T-helper 9 cell (primary cell): Measurements from ENCODE around the gene NKIRAS1.

Experiments
- DNase-seq: peaks from one replicate; pipeline ENCODE4 v3.0.0-alpha.2; 2020
- total RNA-seq, 2 donors: gene quantifications; one replicate each; lab custom pipeline; 2026; lab: John Stamatoyannopoulos, UW

Gene NKIRAS1
- total RNA-seq: 7.2 to 8.0 reads per million in 2 donors

DNA sequence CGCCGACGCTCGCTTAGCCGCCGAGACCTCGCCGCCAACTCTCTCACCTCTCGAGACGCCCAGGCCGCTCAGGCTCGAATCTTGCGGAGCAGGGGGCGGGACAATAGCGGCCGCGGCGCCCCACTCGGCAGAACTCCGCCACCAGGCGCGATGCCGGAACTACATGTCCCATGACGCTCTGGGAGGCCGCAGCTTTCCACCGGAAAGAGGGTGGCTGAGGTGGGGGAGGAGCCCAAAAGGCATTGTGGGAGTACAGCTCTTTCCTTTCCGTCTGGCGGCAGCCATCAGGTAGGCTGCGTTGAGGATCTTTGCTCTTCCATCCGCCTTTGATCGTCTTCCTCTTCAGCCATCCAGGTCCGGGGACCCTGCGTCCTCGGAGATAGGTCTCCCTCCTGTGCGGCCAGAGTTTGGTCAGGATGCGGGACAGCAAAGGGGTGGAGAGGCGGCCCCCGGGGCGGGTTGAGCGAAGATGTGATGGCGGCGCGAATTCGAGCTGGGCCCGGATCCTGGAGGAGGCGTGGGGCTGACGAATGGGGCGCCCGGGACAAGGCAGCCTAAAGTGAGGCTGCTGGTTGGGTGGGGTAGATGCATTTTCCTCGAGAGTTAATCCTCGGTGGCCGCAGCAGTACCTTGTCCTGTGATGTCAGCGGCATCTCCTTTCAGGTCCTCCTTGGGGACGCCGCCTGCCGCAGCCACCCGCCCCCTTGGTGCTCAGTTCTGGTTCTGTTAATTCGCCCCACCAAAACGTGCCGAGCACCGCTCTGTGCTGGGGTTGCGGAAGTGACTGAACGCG lies at the start of gene NKIRAS1, which contains the start of gene RPL15:
Gene NKIRAS1, minus strand, starts transcription at position 105 of the 793 bp plus-strand sequence. CDS start 6,086 bp downstream, outside the sequence.
Gene RPL15, plus strand, starts transcription at position 247 of the 793 bp plus-strand sequence. CDS start 728 bp downstream, outside the sequence.
- DNase-seq: peak; percentile 95

DNA sequence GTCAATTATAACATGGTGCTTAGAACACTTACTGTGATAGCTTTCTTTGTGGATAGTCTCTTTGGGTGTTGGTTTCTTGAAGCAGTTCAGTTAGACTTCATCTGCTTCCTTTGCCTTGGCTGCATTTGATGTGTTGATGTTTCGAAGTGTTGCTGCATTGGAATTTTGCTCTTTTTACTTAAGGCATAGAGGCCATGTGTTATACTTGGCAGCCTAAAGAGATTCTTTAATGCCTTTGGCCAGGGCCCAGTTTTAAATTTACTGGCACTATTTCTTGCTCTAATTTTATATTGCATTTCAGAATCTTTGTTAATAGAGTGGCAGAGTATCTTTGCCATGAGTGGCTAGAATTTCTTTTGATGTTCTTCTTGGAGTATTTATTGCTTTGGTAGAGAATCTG lies 49.5 kb upstream of the NKIRAS1 start:
- no peak for DNase-seq

DNA sequence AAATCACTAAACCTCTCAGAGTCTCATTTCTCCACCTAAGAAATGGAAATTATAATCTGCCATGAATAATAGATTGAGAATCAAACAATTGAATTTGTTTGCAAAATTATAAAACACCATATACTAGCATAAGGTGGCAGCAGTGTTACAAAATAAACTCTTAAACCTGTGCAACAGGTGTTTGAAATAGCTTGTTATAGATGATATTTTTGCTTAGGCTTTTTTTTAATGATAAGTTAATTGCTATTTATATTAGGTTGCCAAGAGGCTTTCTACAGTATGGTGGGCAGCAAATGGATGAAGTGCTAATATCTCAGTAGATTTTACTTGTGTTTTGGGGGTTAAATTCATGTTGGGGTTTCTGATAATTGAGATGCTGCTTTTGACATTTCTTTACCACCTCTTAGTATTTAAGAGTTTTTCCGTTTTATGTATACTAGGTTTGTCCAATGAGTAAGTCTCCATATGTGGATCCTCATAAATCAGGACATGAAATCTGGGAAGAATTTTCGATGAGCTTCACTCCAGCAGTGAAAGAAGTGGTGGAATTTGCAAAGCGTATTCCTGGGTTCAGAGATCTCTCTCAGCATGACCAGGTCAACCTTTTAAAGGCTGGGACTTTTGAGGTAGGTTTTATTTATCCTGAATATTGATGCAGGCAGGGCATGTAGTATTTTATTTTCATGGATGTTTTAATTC lies 47.9 kb upstream of the NKIRAS1 start:
- DNase-seq: no peak

DNA sequence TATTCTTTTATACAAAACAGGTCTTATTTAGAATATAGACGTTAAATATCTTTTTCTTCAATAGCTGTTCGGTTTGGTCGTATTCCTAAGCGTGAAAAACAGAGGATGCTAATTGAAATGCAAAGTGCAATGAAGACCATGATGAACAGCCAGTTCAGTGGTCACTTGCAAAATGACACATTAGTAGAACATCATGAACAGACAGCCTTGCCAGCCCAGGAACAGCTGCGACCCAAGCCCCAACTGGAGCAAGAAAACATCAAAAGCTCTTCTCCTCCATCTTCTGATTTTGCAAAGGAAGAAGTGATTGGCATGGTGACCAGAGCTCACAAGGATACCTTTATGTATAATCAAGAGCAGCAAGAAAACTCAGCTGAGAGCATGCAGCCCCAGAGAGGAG lies 45.1 kb upstream of the NKIRAS1 start:
- no peak for DNase-seq

DNA sequence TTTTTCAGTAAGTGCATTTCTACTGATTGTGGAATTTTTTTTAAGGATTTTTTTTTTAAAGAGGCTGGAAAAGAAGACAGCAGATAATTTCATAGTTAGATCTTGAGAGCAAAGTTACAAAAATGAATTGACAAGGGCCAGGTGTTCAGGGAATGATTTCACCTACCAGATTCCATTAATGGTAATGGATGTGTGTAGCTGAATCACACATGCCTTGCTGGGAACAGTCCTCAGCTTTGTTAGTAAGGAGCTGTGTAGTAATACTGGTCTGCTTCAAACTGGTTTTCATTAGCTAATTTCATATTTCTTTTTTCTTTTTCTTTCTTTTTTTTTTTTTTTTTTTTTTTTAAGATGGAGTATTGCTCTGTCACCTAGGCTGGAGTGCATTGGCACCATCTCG lies 44.3 kb upstream of the NKIRAS1 start:
- no peak for DNase-seq

DNA sequence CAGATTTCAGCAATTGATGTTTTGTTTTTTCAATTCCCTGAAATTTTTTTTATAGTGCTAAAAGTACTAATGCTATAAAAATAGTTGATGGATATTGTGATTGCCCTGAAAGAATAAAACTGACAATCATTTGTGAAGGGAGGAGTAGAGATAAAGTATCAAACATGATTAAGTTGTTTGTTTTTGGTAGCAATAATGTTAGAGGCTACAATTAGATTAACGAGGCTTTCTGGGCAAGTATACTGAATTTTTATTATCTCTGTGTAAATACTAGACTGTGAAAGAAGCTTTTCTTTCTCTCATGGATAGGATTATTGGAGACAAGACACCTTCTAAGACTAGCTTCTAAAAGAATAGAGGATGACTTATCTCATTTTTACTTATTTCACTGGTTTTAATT lies 43.9 kb upstream of the NKIRAS1 start:
- DNase-seq: no peak

DNA sequence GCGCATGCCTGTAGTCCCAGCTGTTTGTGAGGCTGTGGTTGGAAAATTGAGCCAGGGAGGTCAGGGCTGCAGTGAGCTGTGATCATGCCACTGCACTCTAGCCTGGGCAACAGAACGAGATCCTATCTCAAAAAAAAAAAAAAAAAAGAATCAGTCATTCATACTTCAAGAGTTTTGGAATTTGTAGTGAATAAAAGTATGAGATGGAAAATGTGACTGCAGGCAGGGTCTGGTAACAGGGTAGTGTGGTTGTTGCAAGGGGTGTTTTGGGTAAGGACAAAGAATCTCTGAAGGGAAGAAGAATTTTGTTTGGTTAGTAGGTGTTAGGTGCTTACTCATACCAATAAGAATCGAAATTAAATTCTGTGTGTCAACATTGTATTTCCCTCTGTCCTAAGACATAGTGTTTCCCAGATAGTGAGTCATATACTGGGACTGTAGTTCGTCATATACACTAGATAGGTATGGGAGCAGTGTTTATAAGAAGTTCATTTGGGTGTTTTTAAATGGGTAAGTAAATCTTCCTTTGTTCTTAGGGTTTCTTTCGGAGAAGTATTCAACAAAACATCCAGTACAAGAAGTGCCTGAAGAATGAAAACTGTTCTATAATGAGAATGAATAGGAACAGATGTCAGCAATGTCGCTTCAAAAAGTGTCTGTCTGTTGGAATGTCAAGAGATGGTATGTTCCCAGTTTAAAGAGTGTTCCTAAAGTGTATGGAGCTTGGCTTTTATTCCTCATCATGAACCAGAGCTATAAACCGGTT lies 42.5 kb upstream of the NKIRAS1 start:
- no peak for DNase-seq

DNA sequence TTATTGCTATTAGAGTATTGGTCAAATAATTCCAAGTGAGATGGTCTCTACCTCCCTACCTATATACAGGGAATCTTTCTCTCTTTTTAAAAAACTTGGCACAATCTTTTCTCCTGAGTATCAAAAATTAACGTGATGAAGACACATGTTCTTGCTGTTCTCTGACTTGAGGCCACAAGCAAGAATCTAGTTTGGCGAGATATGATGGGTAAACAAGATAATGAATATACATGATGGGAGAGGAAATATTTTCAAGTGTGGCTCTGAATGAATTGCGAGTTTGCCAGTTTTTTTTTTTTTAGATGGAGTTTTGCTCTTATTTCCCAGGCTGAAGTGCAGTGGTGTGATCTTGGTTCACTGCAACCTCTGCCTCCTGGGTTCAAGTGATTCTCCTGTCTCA lies 39.9 kb upstream of the NKIRAS1 start:
- DNase-seq: no peak

DNA sequence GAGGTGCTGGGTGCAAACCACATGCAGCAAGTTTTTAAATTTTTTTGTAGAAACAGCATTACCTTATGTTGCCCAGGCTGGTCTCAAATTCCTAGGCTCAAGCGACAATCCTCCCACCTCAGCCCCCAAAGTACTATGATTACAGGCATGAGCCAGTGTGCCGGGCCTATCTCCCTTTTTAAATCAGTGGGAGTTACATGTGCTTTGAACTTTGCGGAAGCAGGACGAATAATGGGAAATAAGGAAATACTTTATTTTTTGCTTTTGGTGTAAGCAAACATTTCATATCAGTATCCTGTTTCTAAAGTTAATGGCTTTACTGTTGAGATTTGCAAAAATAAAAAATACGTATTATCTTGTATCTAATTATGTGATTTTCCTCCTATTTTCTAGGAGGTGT lies 37.4 kb upstream of the NKIRAS1 start:
- no peak for DNase-seq

DNA sequence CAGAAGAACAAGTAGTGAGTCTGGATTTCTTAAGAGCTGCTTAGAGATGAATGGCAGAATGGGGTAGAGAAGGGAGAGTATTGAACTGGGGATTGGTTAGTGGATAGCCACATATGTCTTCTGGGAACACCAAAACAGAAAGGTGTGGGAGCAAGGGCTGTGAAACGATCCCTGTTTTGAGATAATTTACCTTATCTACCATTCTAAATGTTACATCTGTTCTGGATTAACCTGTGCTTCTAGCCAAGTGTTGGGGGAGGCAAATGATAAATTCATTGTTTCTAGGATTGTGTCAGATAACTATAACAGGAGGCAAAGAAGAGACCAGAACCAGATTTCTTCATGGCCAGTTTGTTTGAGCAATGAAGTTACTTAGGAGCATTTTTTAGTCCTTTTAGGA lies 36.7 kb upstream of the NKIRAS1 start:
- no peak for DNase-seq

DNA sequence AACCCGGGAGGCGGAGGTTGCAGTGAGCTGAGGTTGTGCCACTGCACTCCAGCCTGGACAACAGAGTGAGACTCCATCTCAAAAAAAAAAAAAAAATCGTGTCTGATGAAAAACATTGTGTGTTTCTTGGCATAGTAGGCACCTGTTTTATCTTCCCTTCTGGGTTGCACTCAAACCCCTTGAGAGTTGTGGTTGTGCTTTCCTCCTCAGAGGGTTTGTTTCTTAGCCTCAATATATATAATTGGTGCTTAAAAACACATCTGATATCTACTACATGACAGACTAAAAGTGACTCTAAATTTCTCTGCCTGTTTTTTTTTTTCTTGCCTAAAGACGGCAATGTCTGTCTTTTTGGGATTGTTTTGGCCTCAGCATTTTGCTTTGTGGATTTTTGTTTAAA lies 35.9 kb upstream of the NKIRAS1 start:
- no peak for DNase-seq

DNA sequence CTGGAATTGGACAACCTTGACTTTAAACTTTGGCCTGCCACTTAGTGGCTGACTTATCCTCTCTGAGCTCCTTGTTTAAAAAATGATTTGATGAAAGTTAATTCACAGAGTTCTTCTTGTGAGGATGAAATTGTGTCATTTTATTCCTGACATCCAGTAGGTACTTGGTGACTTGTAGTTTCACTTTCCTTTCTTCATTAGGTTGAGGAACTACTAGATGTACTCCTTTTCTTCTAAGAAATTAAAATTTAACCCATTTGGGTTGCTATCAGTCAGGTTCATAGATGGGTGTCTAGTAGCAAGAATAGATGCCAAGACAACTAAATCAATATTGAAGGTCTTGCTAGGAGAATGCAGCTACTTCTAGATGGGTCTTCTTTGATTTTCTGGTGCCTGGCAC lies 33.5 kb upstream of the NKIRAS1 start:
- no peak for DNase-seq

DNA sequence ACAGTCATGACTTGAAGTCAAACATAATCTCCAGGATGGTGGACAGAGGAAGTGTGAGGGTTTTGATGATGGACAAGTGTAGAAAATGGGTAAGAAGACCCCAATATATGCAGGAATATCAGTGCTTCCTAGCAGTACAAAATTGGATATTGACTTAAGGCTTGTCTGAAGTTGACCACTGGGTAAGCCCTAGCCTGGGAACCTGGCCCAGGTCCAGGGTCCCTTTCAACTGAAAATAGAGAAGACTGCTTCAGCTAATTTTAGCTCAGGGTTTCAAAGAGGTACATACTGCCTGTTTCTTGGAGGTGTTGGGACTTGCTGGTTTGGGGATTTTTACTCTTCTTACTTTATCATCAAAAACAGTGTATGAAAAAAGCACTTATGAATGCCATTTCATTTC lies 33.0 kb upstream of the NKIRAS1 start:
- no peak for DNase-seq

DNA sequence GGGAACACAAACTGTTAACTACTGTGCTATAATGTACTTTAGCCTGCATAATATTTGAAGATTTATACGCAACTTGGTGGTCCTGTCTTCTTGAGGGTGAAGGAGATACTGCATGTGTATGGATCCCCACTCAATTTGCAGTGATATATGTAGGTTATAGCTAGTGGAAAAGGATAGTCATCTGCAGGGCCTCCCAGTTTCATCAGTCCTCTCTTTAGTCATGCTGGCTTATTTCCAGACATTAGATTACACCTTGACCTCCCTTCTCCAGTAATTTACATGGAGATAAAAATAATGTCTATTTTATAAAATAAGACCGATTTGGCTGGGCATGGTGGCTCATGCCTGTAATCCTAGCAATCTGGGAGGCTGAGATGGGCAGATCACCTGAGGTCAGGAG lies 32.0 kb upstream of the NKIRAS1 start:
- DNase-seq: no peak

DNA sequence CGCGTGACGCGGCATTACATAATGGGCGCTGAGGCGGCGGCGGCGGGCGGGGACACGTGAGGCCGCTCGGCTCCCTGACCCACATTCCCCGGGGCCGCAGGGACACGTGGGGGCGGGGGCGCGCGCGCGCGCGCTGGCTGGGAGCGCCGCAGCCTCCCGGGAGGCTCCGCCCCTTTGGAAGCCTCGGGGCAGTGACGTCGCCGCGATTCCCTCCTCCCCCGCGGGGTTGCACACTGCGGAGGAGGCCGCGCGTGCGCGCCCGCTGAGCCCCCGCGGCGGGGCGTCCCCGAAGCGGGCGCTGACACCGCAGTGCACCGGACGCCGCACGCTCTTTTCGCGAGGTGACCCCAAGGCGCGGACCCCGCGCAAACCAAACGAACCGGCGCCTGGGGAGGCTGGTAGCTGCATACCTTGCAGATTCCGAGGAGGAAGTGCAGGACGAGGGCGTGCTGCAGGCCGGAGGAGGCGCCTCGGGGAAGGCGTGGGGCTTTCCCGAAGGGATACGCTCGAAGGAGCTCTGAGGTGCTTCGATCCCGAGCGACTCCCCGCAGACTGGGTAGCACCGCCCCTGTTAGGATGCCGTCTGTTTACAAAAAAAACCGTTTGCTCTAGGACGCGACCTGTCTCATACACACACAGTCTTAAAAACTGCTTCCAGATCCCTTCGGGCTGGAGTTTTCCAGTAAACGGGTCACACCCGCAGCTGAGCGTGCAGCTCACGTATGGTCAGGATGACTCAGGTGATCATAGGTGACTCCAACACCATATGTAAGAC lies 29.3 kb upstream of the NKIRAS1 start:
- peak; percentile 98 for DNase-seq

DNA sequence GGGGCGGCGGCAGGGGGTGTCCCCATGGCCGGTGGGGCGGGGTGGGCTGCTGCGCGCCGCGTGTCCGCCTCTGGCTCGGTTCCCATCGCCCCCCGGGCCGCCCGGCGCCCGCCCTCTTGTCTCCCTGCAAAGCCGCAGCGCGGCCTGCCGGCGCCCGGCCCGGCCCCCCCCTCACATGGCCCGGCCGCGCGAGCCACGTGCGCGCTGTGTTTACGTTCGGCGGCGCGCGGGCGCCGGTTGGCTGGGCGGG lies 28.8 kb upstream of the NKIRAS1 start:
- no peak for DNase-seq

DNA sequence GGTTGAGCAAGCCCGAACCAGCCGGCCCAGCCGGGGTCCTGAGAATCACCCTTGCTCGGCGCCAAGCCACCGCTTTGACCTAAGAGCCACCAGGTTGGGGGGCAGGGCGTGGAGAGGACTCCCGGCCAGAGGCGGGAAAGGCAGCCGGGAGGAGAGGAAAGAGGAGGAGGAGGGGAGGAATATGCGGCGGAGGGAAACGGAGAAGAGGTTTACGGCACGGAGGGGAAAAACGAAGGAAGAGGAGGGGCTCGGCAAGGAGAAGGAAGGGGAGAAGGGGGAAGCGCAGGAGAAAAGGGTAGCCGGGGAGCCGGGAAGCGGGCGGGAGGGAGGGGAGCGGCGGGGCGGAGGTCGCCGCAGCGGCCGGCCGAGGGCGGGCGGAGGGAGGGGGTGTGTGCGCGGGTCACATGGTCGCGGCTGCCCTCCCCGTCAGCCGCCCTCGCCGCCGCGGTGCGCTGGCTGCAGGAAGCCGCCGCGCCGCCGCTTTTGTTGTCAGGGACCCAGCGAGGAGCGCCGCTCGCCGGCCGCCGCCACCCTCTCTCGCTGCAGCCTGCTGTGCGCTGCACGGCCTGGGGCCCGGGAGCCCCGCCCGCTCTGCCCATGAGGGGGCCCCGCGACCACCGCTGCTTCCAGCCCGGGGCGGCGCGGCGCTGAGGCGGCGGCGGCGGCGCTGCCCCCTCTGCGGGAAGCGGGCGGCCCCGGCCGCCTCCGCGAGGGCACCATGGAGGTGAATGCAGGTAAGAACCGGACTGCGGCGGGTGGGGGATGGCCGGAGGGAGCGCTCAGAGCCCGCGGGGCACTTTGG lies 28.3 kb upstream of the NKIRAS1 start, which contains the start of gene NR1D2:
Gene NR1D2, plus strand, starts transcription at position 426 of the 802 bp plus-strand sequence. Its CDS starts 293 bp downstream, at position 719.
- DNase-seq: peak; percentile 80

DNA sequence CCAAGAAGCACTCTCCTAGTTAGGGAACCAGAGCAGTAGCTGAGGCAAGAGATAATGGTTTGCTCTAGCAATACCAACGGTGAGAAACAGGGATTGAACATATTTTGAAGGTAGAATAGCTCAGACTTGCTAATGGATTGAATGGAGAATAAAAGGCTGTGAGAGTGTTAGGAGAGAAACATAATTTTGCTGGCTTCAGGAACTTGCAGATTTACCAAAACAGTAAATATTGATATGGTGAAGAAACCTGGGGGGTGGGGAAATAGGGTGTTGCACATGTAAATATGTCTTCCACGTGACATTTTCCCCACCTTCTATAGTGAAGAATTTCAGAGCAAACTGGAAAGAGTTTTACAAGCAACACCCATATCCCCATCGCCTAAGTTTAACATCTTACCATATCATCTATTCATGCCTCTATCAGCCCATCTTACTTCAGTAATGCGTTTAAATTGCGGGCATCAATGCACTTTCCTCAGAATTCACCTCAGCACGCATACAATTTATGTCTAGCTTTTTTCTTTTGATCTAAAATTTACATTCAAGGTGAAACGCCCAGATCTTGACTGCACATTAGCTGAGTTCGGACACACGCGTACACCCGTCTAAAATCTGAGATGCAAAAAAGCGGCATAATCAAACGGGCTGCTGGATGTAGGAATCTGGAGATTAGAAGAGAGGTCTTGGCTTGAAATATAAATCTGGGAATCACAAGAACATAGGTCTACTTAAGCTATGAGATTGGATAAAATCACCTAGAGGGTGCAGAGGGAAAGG lies 27.4 kb upstream of the NKIRAS1 start:
- DNase-seq: no peak

DNA sequence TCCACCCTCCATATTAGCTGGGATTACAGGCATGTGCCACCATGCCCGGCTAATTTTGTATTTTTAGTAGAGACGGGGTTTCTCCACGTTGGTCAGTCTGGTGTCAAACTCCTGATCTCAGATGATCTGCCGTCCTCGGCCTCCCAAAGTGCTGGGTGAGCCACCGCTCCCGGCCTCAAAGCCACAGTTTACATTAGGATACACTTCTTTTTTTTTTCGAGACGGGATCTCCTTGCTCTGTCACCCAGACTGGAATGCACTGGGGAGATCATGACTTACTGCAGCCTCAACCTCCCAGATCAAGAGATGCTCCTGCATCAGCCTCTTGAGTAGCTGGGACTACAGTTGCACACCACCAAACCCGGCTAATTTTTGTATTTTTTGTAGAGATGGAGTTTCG lies 25.8 kb upstream of the NKIRAS1 start:
- DNase-seq: no peak

DNA sequence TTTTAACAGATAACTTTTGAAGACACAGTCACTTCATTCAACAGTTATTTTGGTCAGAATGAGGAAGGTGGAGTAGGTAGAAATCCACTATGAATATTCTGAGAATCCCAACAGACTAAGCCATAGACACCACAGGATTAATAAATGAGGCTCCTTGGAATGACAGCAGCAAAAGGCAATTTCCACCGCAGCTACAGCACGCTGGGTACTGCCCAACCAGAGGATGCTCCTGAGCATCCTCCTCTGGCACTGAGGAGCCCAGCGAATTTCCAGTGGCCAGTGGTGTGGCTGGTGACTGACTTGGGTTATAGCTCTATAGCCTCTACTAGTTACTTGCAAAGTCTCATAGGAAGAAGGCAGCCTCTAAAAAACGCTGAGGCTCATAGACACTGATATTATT lies 24.6 kb upstream of the NKIRAS1 start:
- no peak for DNase-seq

DNA sequence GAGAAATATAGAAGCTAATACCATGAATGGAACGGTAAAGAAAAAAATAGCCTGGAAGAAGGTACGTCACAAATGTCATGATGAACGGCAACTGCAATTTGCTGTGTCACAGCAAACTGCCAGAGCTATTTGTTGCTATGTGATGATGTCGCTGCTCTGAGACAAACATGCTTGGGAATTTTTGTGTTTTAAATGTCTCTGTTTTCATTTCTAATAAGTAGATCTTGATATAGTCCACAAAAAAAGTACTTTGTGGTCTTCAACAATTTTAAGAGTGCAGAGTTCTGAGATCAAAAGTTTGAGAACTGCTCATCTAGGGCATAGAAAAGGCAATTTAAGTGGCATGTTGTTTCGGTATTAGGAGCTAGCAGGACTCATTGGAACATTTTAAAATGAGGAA lies 24.0 kb upstream of the NKIRAS1 start:
- DNase-seq: no peak
